NB4 (cell line): ENCODE measurements around the gene RNF2.

Source experiments
- DNase-seq: peaks from one replicate; pipeline ENCODE4 v3.0.0; 2010; ENCODE audit warnings: low read depth
- H3K4me3 ChIP-seq: one replicate; pipeline ENCODE4 v1.5.1; 2011; ENCODE audit warnings: mild to moderate bottlenecking, low read depth, low read length, moderate library complexity
- MYC ChIP-seq: IDR thresholded peaks from 2 replicates; pipeline ENCODE4 v1.6.1; 2011; ENCODE audit warnings: low read depth, low read length
- POLR2A ChIP-seq: IDR thresholded peaks from 2 replicates; pipeline ENCODE4 v1.6.1; 2011; ENCODE audit warnings: mild to moderate bottlenecking; ENCODE audit not compliant: insufficient read length; ENCODE audit errors: extremely low read depth
- TF ChIP-seq, protein P1 (sequence below): IDR thresholded peaks from one replicate; pipeline ENCODE4 v1.5.1; 2012; ENCODE audit warnings: low read depth, low read length
- TF ChIP-seq, protein P2 (sequence below): IDR thresholded peaks from 2 replicates; pipeline ENCODE4 v1.6.1; 2011; ENCODE audit warnings: low read depth, low read length

Gene RNF2

DNA sequence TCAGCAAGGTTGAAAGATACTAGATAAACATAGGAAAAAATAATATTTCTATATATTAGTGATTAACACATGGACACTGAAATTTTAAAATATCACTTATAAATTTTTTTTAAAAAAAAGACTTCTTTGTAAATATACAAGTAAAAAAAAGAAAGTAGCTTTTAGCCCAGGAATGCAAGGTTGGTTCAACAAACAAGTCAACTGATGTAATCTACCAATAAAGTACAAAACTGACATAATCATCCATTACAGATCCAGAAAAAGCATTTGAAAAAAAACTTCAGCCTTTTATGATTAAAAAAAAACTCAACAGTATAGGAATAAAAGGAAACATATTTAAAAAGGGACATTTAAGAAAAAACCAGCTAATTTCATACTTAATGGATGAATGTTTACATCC, 63.0 kb downstream of the RNF2 start:
- no peak overlapping the region for H3K4me3 ChIP-seq
- TF ChIP-seq, protein P1, sequence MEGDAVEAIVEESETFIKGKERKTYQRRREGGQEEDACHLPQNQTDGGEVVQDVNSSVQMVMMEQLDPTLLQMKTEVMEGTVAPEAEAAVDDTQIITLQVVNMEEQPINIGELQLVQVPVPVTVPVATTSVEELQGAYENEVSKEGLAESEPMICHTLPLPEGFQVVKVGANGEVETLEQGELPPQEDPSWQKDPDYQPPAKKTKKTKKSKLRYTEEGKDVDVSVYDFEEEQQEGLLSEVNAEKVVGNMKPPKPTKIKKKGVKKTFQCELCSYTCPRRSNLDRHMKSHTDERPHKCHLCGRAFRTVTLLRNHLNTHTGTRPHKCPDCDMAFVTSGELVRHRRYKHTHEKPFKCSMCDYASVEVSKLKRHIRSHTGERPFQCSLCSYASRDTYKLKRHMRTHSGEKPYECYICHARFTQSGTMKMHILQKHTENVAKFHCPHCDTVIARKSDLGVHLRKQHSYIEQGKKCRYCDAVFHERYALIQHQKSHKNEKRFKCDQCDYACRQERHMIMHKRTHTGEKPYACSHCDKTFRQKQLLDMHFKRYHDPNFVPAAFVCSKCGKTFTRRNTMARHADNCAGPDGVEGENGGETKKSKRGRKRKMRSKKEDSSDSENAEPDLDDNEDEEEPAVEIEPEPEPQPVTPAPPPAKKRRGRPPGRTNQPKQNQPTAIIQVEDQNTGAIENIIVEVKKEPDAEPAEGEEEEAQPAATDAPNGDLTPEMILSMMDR: no peak
- peak; percentile 8 for DNase-seq

DNA sequence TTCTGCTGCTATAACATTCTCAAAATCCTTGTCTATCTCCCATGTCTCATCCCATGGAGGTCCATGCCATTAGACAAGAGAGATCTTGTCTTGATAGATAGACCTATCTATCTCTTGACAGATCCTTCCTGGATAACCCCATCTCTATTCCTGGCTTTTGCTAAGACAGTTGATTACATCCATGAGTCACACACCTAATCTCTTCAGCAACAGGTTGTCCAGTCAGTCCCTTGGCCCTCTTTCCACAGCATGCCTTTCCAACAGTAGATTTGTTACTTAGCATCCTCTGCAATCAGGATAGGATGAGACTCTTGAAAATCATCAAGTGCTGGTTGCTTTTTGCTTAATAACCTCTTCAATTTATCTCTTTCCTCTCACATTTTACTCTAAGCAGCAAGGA, 64.8 kb downstream of the RNF2 start:
- TF ChIP-seq POLR2A: no peak
- TF ChIP-seq, protein P2, sequence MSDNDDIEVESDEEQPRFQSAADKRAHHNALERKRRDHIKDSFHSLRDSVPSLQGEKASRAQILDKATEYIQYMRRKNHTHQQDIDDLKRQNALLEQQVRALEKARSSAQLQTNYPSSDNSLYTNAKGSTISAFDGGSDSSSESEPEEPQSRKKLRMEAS: no peak
- TF ChIP-seq MYC: no peak
- TF ChIP-seq, protein P1: no peak
- DNase-seq: no peak
- H3K4me3 ChIP-seq: no peak overlapping the region

DNA sequence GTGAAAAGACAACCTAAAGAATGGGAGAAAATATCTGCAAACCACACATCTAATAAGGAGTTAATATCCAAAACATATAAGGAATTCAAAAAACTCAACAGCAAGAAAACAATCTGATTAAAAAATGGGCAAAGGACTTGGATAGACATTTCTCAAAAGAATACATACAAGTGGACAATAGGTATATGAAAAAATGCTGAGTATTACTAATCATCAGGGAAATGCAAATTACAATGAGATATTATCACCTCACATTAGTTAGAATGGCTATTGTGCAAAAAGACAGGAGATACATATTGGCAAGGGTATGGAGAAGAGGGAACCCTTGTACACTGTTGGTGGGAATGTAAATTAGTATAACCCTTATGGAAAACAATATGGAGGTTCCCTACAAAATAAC, 66.5 kb downstream of the RNF2 start:
- TF ChIP-seq POLR2A (no peak), MYC (no peak)
- TF ChIP-seq, protein P1: no peak
- TF ChIP-seq, protein P2: no peak
- DNase-seq: no peak

DNA sequence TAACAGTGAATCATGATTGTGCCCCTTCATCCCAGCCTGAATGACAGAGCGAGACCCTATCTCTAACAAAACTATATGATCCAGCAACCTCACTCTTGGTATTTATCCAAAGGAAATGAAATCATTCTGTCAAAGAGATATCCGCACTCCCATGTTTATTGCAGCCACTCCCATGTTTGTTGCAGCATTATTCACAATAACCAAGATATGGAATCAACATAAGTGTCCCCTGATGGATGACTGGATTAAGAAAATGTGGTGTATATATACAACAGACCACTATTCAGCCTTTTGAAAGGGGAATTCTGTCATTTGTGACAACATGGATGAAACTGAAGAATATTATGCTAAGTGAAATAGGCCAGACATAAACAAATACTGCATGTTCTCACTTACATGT, 67.0 kb downstream of the RNF2 start:
- TF ChIP-seq POLR2A: no peak
- TF ChIP-seq, protein P1: no peak
- no peak for DNase-seq
- H3K4me3 ChIP-seq: no peak overlapping the region

More for the DNA sequence above, 66.5 kb downstream of the RNF2 start:
- H3K4me3 ChIP-seq: no peak overlapping the region

DNA sequence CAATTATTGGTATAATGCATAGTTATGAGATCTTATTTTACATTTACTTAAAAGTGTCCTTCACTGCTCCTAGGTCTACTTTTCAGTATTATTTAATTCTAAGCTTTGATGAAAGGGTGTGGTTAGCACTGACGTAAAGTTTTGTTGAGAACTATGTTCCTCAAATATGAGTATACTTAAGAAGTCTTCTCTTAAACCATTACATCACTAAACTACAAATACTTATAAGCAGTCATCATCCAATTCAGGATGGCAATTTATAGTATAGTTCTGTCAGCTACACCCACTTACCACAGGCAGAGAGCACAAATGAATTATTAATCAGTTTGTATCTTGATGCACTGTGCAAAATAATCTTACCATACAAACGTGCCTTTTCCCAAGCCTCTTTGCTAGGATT, 84.3 kb downstream of the RNF2 start:
- TF ChIP-seq MYC: no peak
- TF ChIP-seq POLR2A: no peak
- TF ChIP-seq, protein P1: no peak
- TF ChIP-seq, protein P2: no peak
- H3K4me3 ChIP-seq: no peak overlapping the region
- DNase-seq: no peak

DNA sequence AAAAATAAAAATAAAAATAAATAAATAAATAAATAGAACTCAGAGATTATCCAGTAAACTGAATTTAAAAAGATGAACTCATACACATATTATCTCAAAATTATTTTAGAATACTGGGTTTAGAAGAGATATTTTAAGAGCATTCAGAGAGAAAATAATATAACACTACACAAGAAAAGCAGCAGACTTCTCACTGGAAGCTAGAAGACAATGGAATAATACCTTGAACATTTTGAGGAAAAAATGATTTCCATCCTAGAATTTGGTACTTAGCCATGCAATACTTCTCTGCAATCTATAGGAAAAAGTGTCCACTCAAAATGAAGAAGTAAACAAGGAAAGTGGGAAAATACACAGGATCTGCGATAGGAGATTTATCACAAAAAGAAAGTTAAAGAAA, 87.2 kb downstream of the RNF2 start:
- DNase-seq: no peak
- TF ChIP-seq, protein P2: no peak
- no peak for TF ChIP-seq MYC
- TF ChIP-seq POLR2A: no peak
- TF ChIP-seq, protein P1: no peak
- H3K4me3 ChIP-seq: no peak overlapping the region
